22Rv1 (cell line): ENCODE data around the gene EIF4E2.

Source experiments
- H3K27ac ChIP-seq: fragments of 450-650 bp; 2 replicates; pipeline ENCODE4 v1.5.1; 2017
- CTCF ChIP-seq: fragments of 450-650 bp; IDR thresholded peaks from 2 replicates; pipeline ENCODE4 v1.5.1; 2017; ENCODE audit warnings: mild to moderate bottlenecking
- ZFX ChIP-seq: fragments of 450-650 bp; IDR thresholded peaks from 2 replicates; pipeline ENCODE4 v1.6.1; 2017; ENCODE audit warnings: antibody characterized with exemption, borderline replicate concordance

Gene EIF4E2

GRCh38 chr2:232573771-232574435, 23.4 kb downstream of the EIF4E2 start:
- TF ChIP-seq ZFX = no peak
- TF ChIP-seq CTCF = no peak
- no peak overlapping the region for H3K27ac ChIP-seq

GRCh38 chr2:232574674-232575403, 24.4 kb downstream of the EIF4E2 start:
- no peak overlapping the region for H3K27ac ChIP-seq
- TF ChIP-seq ZFX = no peak
- TF ChIP-seq CTCF = no peak

- no peak overlapping the region for H3K27ac ChIP-seq
- TF ChIP-seq CTCF (no peak), ZFX (no peak)
These were observed 24.9 kb downstream of the EIF4E2 start for GRCh38 chr2:232575404-232575746.

DNA sequence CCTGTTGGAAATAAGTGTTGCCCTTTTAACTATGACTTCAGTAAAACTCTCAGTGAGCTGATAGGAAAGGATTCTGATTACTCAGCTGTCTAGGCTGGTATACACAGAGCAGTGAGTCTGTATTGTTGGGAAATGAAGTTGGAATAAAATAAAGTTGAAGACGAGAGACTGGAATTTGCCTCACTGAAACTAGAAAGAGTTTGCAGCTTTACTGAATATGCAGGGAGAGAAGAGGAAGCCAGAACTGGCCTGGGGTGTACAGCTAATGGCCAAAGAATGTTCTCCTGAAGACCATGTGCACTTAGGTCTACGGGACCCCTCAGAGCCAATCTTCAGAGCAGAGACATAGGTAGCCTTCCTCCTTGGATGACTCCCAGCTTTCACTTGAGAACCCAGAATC, 26.5 kb downstream of the EIF4E2 start:
- no peak overlapping the region for H3K27ac ChIP-seq
- TF ChIP-seq CTCF = no peak
- TF ChIP-seq ZFX = no peak

GRCh38 chr2:232577841-232578240, 27.4 kb downstream of the EIF4E2 start:
- no peak for TF ChIP-seq ZFX
- TF ChIP-seq CTCF = no peak
- H3K27ac ChIP-seq = no peak overlapping the region

GRCh38 chr2:232578626-232579025, 28.1 kb downstream of the EIF4E2 start:
- no peak for TF ChIP-seq CTCF
- H3K27ac ChIP-seq = no peak overlapping the region

GRCh38 chr2:232580648-232580981, 30.1 kb downstream of the EIF4E2 start:
- no peak for TF ChIP-seq ZFX
- no peak for TF ChIP-seq CTCF
- H3K27ac ChIP-seq = no peak overlapping the region
